CD4-positive, alpha-beta T cell treated with Interleukin-4 for 4 hours (primary cell): ENCODE measurements around the gene NUPR2.
"Not testable (repeated sequence)": the region's sequence is repeated elsewhere in the genome, so short reads cannot be mapped to it uniquely, and the experiment has no call there.

Experiments
- DNase-seq: peaks from one replicate; pipeline ENCODE4 v3.0.0-alpha.2; 2020

NUPR2 gene

DNA sequence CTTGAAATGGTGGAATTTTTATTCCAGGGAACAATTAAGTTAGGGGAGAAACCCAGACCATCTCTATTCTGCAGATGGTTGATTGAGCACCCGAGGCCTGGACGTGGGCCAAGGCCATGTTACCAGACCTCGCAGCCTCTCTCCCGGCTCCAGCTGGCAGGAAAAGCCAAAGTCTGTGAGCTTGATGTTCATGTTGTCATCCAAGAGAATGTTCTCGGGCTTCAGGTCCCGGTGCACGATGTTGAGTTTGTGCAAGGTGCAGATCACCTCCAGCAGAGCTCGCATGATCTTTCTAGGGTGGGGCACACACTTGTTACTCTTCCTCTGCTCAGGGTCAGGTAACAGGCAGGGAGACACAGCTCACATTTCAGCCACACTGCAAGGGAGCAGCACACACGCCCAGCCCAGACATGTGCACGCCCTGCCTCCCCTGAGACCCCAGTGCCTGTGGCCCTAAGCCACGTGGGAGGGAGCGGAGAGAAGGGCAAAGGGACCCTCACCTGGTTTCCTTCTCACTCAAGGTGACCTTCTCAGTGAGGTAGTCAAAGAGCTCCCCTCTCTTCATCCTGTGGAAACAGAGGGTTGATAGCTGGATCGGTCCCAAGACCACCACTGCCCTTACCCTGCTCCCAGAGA, 32.9 kb downstream of the NUPR2 start:
- DNase-seq = no peak

DNA sequence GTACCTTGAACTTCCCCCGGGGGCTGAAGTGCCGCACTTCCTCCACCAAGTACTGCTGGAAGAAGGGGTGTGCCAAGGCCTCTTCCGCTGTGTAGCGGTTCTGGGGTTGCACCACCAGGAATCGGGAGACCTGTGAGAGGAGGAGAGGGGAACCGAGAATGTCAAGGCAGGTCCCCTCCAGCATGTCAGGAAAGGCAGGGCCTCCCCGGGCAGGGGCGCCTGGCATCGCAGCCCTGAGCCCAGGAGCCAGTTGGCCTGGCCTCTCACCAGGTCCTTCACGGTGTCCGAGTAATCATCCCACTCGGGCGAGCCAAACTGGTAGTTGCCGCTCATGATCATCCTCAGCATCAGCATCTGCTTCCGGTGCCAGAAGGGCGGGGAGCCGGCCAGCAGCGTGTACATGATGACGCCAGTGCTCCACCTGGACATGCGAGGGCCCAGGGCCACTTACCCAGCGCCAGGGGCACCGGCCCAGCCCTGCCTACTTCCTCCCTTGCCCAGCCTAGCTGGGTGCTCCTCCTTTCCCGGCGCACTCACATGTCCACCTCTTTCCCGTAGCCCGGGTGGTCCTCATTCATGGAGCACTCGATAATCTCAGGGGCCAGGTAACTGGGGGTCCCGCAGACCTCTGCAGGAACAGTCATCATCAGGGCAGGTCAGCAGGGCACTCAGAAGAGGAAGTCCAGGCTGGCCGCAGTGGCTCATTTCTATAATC, 34.4 kb downstream of the NUPR2 start:
- DNase-seq = no peak

DNA sequence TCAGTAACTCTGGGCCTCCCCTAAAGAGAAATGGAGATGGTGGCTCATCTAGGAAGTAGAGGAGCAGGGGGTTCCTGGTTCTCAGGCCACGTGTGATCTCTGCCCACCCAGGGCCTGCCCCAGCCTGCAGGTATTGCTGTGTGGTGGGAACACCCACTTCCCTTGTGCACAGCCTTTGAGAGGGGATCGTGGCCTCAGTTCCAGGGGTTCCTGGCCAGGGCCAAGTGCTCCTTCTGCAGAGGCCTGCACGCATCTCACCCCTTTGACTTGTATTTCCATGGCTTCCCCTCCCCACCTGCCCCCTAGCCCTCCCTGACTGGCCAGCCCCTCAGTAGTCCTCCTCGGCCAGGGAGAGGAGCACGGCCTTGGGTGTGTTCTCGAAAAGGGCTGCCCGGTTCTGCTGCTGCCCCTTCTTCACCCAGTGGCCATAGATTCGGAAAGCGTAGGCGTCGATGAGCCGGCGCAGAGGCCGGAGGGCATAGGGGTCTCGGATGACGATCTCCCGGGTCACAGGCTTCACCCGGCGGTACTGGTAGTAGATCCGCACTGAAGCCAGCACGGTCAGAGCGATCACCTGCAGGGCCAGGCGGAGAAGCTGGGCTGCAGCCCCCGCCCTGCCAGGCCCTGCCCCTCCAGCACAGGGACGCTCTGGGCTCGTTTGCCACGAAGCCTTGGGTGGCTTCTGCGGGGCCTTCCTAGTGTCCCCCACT, 35.3 kb downstream of the NUPR2 start:
- not testable (repeated sequence) for DNase-seq

DNA sequence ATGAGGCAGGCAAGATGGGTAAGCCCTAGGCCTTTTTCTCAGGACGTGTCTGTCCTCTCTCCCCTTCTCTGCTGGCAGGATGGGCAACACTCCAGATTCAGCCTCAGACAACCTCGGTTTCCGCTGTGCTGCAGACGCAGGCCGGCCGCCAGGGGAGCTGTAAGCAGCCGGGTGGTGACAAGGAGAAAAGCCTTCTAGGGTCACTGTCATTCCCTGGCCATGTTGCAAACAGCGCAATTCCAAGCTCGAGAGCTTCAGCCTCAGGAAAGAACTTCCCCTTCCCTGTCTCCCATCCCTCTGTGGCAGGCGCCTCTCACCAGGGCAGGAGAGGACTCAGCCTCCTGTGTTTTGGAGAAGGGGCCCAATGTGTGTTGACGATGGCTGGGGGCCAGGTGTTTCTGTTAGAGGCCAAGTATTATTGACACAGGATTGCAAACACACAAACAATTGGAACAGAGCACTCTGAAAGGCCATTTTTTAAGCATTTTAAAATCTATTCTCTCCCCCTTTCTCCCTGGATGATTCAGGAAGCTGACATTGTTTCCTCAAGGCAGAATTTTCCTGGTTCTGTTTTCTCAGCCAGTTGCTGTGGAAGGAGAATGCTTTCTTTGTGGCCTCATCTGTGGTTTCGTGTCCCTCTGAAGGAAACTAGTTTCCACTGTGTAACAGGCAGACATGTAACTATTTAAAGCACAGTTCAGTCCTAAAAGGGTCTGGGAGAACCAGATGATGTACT, 36.6 kb downstream of the NUPR2 start:
- no peak for DNase-seq

DNA sequence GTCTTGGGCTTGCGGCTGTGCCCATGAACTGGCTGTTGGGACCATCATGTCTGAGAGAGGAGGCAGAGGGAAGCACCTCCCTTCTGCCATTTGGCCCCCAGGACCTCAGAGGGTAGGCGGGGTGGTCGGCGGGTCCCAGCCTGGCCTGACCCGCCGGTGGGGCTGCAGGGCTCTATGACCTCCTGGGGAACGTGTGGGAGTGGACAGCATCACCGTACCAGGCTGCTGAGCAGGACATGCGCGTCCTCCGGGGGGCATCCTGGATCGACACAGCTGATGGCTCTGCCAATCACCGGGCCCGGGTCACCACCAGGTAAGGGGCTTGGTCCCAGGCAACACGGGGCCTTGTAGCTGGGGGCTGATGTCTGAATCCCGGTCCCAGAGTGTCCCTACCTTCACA, 38.0 kb downstream of the NUPR2 start:
- no peak for DNase-seq

DNA sequence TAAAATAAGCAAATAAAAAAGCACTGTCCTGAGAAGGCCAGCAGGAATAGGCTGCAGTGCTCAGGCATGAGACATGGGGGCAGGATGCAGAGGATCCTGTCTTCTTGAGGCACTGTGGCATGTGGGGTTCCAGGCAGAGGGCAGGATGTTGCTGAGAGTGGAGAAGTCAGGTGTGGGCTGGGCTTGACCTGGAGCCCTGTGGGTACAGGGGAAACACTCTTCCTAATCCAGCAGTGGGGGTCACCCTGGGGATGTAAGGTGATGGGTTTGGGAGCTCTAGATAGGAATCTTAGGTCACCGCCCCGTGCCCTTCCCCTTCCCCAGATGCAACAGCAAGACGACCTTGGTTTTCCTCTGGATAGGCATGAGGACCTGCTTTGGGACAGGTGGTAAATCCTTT, 38.5 kb downstream of the NUPR2 start:
- no peak for DNase-seq

DNA sequence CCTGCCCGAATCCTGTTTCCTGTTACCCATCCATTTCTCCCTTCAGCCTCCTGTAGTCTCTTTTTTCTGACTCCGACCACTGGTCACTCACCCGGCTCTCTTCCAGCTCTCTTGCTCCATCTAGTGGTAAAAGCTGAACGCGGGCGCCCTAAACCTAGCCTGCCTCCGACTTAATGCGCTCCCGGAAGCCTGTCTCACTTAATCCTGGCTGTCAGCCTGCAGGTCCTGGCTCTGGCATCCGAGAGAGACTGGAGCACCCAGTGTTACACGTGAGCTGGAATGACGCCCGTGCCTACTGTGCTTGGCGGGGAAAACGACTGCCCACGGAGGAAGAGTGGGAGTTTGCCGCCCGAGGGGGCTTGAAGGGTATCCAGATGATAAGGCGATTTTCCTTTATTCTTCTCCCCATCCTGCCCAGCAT, 41.8 kb downstream of the NUPR2 start:
- peak; percentile 68 for DNase-seq

DNA sequence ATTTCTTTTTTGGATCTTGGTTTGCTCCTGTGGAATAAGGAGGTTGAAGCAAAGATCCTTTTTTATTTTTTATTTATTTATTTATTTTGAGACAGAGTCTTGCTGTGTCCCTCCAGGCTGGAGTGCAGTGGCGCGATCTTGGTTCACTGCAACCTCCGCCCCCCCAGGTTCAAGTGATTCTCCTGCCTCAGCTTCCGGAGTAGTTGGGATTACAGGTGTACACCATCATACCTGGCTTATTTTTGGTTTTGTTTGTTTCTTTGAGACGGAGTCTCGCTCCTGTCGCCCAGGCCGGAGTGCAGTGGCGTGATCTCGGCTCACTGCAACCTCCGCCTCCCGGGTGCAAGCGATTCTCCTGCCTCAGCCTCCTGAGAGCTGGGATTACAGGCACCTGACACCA, 49.8 kb downstream of the NUPR2 start:
- not testable (repeated sequence) for DNase-seq
